GM18517 (cell line): ENCODE data around the gene IRX2.

Experiments
- ATAC-seq: cut with Tn5 transposase; IDR thresholded peaks from one replicate; pipeline ENCODE4 v1.9.1; 2021; ENCODE audit warnings: mild to moderate bottlenecking, moderate library complexity; ENCODE audit not compliant: unreplicated experiment

The IRX2 gene

GRCh38 chr5:2721385-2722138 is 29.9 kb downstream of the IRX2 start:
- no peak for ATAC-seq

DNA sequence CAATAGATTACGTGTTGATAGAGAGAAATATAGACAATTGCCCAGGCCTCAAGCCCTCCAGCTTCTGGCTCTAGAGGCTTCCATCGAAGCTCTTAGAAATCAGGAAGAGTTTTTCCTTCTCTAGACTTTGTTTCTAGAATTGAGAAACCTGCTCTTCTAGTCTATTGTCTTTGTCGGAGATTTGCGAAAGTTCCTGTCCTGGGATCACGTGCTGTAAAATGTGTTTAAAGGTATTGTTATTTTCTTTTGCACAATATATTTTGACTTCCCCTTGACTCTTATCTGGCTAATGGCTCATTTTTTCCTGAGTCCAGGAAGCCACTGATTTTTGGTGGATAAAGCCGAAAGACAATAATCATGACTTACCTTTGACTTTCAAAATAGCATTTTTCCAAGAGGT is 32.1 kb downstream of the IRX2 start:
- no peak for ATAC-seq

- no peak for ATAC-seq
Measured at GRCh38 chr5:2718115-2718514, 33.4 kb downstream of the IRX2 start.

- ATAC-seq = no peak
Measured at GRCh38 chr5:2715856-2716255, 35.6 kb downstream of the IRX2 start.

DNA sequence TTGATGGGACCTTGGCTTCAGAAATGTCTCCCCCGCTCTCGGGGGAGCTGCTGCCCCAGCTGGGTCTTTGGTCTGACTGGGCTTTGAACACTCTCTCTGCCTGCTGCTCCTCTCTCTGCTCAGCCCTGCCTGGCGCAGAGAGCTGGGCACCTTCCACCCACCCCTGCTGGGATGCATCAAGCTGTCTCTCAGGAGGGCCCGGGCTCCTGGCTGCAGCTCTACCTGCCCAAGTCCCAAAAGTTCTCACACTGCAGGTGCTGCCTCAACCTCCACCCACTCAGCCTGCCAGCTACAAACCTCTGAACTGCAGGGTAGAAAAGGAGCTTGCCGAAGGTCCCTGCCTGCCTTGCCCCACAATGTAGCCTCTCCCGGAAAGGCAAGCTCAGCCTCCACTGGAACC is 36.7 kb downstream of the IRX2 start:
- no peak for ATAC-seq

DNA sequence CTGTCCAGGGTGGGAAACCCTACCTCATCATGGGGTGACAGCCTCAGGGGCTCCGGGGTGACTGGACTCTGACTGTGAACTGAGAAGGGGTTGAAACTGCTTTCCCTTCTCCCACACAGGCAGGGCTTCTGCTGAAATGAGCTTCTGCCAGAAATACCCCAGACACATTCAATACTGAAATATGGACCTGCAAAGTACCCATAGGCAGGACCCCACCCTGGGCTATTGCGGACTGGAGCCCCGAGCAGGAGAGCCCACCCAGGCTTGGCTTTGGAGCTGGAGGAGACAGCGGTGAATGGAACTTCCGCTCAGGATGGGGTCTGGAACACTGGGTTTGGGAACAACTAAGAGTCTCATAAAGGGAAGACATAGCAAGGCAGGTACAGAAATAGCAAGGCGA is 37.5 kb downstream of the IRX2 start:
- no peak for ATAC-seq

DNA sequence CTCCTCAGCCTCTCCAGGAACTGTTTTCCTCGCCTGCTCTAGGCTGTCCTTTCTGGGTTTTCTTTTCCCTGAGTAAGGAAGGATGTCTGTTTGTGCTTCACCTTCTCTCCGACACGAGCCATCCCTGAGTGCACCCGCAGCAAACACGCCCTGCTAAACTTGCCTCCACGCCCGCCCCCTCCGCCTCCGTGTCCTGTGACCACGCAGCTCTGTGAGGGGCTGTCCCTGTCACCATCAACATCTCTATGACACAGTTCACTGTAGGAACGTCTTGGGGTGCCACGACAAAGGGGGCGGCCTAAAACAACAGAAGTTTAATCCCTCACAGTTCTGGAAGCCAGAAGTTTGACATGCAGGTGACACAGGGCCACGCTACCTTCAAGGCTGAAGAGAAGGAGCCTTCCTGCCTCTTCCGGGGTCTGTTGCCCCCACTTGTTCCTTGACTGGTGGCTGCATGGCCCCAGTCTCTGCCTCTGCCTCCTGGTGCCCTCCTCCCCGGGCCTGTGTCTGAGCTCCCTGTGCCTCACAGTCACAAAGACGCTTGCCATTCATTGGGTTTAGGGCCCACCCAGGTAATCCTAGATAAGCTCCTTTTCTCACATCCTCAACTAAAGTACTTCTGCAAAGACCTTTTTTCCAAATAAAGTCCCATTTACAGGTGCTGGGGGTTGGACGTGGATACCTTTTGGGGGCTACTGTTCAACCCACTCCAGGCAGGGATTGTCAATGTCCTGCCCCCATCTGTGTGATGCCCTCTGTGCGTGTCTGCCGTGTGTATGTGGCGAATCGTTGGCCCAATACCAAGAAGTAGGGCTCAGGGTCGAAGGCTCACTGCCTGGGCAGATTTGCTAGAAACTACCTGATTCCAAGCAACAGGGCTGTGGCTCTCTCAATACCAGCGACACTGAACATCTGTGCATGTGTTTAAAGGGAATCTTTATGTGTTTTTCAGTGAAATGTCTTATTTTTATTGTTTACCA is 39.7 kb downstream of the IRX2 start:
- no peak for ATAC-seq

DNA sequence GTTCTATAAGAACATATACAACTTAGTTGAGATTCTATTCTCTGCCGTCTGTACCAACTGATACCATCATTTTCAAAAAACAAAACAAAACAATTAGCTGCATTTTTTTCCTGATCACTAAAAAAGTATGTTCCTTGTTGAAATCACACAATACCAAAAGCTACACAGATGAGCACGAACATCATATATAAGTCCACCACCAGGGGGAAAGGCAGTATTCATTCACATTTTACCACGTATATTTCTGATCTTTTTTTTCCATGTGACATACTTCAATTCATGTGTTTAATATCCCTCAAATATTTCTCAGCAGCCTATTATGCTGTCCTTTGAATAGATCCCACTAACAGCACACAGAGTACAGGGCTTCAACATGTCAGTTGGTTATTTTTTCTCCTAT is 40.6 kb downstream of the IRX2 start:
- no peak for ATAC-seq

- ATAC-seq = no peak
Measured at GRCh38 chr5:2709976-2710689, 41.3 kb downstream of the IRX2 start.

DNA sequence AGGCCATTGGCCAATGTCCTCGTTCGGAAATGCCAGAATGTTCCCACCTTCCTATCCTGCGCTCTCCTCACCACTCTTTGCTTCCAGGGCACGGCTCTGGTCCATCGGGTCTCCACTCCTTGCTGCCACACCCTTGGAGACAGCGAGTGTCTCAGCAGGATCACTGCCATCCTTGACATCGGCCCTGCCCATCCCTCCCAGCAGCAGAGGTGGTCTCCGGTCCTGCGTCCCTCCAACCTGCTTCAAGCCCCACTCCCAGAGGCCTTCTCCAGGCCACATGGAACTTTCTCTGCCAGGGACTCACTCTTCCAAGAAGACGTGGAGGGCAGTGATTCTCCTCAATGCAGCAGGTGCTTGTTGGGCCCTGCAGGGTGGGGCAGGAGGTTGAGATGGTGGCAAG is 42.7 kb downstream of the IRX2 start:
- no peak for ATAC-seq

DNA sequence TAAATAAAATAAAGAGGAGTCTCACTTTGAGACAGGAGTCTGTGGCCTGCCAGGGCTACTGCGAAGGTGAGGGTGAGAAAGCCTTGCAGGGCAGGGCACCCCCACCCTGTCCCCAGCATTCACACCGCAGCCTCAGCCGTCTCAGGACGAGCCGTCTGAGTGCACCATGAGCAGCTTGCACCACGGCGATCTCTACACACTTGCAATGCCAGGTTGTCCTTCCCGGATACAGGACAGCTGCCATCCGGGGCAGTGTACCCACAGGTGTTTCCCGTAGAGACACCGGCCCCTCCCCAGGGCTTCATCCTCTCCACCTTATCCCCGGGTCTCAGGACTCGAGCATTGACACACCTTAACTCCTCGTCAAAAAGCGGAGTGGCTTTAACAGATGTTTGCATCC is 43.3 kb downstream of the IRX2 start:
- ATAC-seq = no peak

GRCh38 chr5:2705861-2706260 is 45.6 kb downstream of the IRX2 start:
- ATAC-seq = no peak

GRCh38 chr5:2704806-2705645 is 46.5 kb downstream of the IRX2 start:
- ATAC-seq = no peak

DNA sequence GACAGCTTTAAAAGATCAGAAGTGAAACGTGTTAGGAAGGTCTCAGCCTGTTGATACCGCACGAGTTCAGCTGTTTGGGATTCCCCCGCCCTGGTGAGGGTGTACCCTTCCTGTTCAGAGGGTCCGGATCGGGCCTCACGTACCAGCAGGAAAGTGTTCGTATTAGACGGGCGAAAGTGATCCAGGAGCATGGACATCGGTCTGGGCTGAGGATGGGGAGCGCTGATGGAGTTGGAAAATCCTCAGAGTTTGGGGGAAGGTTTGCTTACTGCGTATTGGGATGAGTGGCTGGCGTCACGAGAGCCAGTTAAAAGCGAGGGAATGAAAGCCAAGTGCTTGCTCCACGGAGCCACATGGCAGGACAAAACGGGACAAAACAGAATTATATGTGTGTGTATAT is 47.4 kb downstream of the IRX2 start:
- no peak for ATAC-seq

DNA sequence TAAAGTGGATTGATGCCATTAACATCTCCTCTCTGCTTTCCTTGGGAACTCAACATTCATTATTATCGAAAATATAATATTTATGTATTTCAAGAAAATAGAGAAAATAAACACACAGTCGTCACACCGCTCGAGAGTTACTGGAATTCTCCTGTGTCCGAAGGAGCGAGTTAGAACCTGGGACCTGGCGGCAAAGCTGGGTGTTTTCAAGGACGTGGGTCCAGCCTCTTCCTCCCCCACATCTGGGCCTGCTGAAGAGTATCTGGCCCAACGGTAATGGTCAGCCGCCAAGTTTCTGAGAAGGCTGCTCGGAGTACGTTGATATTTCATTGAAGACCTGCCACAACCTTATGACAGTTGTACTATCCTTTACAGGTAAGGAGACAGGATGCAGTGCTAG is 47.9 kb downstream of the IRX2 start:
- no peak for ATAC-seq

- no peak for ATAC-seq
Measured at GRCh38 chr5:2703041-2703440, 48.4 kb downstream of the IRX2 start.

- no peak for ATAC-seq
Measured at GRCh38 chr5:2702096-2702879, 49.2 kb downstream of the IRX2 start.

DNA sequence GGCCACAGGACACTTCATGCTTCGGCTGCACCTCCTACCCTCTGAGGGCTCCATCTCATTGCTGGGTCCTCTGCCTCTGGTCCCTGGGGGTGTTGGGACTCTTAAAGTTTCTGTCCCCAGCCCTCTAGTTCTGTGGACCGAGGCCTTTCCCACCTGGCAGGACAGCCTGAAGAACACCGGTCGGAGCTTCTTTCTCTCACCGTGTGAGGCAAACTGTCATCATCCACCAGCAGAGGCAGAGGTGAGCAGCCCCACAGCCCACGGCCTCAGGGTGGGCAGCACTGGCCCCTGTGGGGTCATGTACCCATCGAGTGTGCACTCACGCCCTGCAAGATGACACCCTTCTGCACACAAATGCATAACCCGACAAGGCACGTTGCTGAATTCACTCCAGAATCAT is 49.9 kb downstream of the IRX2 start:
- no peak for ATAC-seq

DNA sequence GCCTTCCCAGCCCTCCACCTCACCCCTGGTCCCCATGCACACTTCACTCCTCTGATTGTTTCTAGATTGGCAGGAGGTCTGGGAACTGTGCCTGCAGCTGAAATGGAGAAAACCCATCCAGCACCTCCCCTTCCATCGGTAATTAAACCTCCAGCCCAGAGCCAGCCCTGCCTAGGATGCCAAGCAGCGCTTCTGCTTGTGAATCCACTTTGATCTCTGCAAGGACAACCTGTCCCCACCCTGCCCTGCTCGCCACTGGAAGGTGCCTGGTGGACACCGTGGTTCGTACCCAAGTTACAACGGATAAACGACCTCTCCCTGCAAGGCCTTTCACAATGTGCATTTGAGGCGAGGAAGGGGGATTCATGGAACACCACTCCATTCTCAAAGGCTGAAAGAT is 50.6 kb downstream of the IRX2 start:
- ATAC-seq = no peak

- no peak for ATAC-seq
Measured at GRCh38 chr5:2699686-2700085, 51.8 kb downstream of the IRX2 start.
